T47D (cell line): ENCODE results near the gene TPRG1.

Source experiments
- DNase-seq, 2 experiments: peaks; one replicate each; pipeline versions ENCODE4 v3.0.0 to v3.0.0-alpha.2; 2011 to 2012; ENCODE audit warnings: low read depth in 1 of 2, low spot score in 1 of 2
- JUND ChIP-seq: IDR thresholded peaks from 2 replicates; pipeline ENCODE4 v1.6.1; 2012; ENCODE audit warnings: low read depth
- in situ Hi-C: cut with HindIII; loops from 2 replicates; pipeline ENCODE4 v1.10.0; 2016; ENCODE audit warnings: low sequenced_read_pairs, low pct_unique_long_range_greater_than_20kb

Gene TPRG1

GRCh38 chr3:189171707-189172106 is at the start of gene TPRG1:
TSS of gene TPRG1 (plus strand) at chr3:189171971. CDS start at chr3:189207385, 35,414 bp downstream.
- no peak for DNase-seq
- in situ Hi-C loops = no loop called here
- no peak for TF ChIP-seq JUND

GRCh38 chr3:189122110-189122509 is 49.7 kb upstream of the TPRG1 start:
- no peak for DNase-seq
- no peak for TF ChIP-seq JUND
- in situ Hi-C loops = no loop called here

- DNase-seq = no peak
- in situ Hi-C loops = no loop called here
- TF ChIP-seq JUND = no peak
Measured at GRCh38 chr3:189122526-189123205, 49.1 kb upstream of the TPRG1 start.

- no peak for DNase-seq
- TF ChIP-seq JUND = no peak
- in situ Hi-C loops = no loop called here
Measured at GRCh38 chr3:189123595-189124387, 48.0 kb upstream of the TPRG1 start.

- no peak for DNase-seq
- in situ Hi-C loops = no loop called here
- no peak for TF ChIP-seq JUND
Measured at GRCh38 chr3:189132231-189132671, 39.5 kb upstream of the TPRG1 start.

GRCh38 chr3:189132839-189133238 is 38.9 kb upstream of the TPRG1 start:
- no peak for TF ChIP-seq JUND
- in situ Hi-C loops = no loop called here
- no peak for DNase-seq

- no peak for DNase-seq
- TF ChIP-seq JUND = no peak
- in situ Hi-C loops = no loop called here
Measured at GRCh38 chr3:189133768-189134167, 38.0 kb upstream of the TPRG1 start.

GRCh38 chr3:189137416-189137815 is 34.4 kb upstream of the TPRG1 start:
- in situ Hi-C loops = no loop called here
- DNase-seq = no peak
- TF ChIP-seq JUND = no peak

GRCh38 chr3:189138901-189139610 is 32.7 kb upstream of the TPRG1 start:
- no peak for DNase-seq
- no peak for TF ChIP-seq JUND
- in situ Hi-C loops = no loop called here

GRCh38 chr3:189139611-189139940 is 32.2 kb upstream of the TPRG1 start:
- in situ Hi-C loops = no loop called here
- no peak for TF ChIP-seq JUND
- DNase-seq = no peak

GRCh38 chr3:189142527-189142926 is 29.2 kb upstream of the TPRG1 start:
- TF ChIP-seq JUND = no peak
- in situ Hi-C loops = loop anchor here (10.0 kb wide), 1 partner anchor 188 kb away; no protein-coding TSS in a partner anchor
- no peak for DNase-seq

- no peak for DNase-seq
- no peak for TF ChIP-seq JUND
- in situ Hi-C loops = loop anchor here (10.0 kb wide), 1 partner anchor 189 kb away; no protein-coding TSS in a partner anchor
Measured at GRCh38 chr3:189143321-189143720, 28.4 kb upstream of the TPRG1 start.

GRCh38 chr3:189143771-189144170 is 28.0 kb upstream of the TPRG1 start:
- DNase-seq = no peak
- in situ Hi-C loops = loop anchor here (10.0 kb wide), 1 partner anchor 189 kb away; no protein-coding TSS in a partner anchor
- no peak for TF ChIP-seq JUND
